IPS-20b (cell line): Measurements from ENCODE around the gene TRIM25.

ENCODE experiments used
- H3K27ac ChIP-seq: one replicate; pipeline ENCODE4 v1.5.1; 2013; ENCODE audit warnings: low read length
- H3K27me3 ChIP-seq: 2 replicates; pipeline ENCODE4 v1.6.1; 2013; ENCODE audit warnings: mild to moderate bottlenecking, low read length, inconsistent platforms; ENCODE audit not compliant: insufficient read depth
- H3K36me3 ChIP-seq: 2 replicates; pipeline ENCODE4 v1.6.1; 2013; ENCODE audit warnings: low read depth, mild to moderate bottlenecking, inconsistent platforms, low read length, moderate library complexity; ENCODE audit not compliant: insufficient read depth
- H3K4me1 ChIP-seq: 2 replicates; pipeline ENCODE4 v1.6.1; 2013; ENCODE audit warnings: mild to moderate bottlenecking, control low read depth, inconsistent platforms, low read length, moderate library complexity; ENCODE audit not compliant: insufficient read depth
- H3K4me3 ChIP-seq: 2 replicates; pipeline ENCODE4 v1.5.1; 2013; ENCODE audit warnings: mild to moderate bottlenecking, low read length, inconsistent platforms
- H3K9ac ChIP-seq: 2 replicates; pipeline ENCODE4 v1.6.1; 2013; ENCODE audit warnings: low read depth, mild to moderate bottlenecking, inconsistent platforms, low read length, moderate library complexity
- H3K9me3 ChIP-seq: 2 replicates; pipeline ENCODE4 v1.6.1; 2013; ENCODE audit warnings: mild to moderate bottlenecking, low read depth, low read length, inconsistent platforms; ENCODE audit not compliant: insufficient read depth

The TRIM25 gene

DNA sequence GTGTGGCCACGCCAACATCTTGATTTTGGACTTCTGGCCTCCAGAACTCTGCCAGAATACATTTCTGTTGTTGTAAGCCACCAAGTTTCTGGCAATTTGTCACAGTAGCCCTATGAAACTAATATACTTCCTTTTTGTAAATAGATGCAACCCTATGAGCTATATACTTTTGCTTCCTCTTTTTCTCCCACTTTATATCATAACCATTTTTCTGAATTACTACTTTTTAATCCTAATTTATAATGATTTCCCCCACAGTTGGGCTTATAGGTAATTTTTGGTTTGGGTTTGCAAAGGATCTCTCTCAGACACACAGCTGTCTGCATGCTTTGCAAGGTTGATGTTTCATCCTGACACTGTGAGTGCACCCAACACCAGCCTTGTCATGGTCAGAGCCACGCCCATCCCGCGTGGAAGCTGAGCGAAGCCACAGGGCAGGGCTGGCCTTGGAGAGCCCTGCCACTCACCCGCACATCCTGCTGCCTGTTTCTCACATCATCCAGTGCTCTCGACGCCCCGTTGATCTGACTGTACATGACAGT, 5.8 kb downstream of the TRIM25 start:
- H3K4me3 ChIP-seq, result no peak overlapping the region
- no peaks in the 10 kb centered on the region for H3K9me3 ChIP-seq
- no peaks in the 10 kb centered on the region for H3K4me1 ChIP-seq
- peaks cover 44% of the 10 kb centered on the region for H3K36me3 ChIP-seq
- peaks cover 8% of the 10 kb centered on the region for H3K27me3 ChIP-seq
- H3K9ac ChIP-seq, result no peak overlapping the region
- no peak overlapping the region for H3K27ac ChIP-seq

DNA sequence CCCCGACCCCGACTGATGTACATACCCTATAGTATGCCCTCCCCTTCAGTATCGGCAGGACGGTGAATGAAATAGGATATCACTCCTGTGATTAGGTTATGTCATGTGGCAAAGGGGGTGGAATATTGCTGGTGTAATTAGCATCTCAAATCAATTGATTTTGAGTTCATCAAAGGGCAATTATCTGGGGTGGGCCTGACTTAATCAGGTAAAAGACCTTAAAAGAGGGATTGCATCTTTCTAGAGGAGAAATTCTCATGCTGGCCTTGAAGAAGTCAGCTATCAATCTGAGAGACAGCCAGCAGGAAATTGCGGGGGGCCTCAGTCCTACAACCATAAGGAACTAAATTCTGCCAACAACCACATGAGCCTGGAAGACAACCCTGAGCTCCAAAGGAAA, 10.3 kb downstream of the TRIM25 start:
- Histone ChIP-seq H3K9ac (no peak overlapping the region), H3K27me3 (no peaks in the 10 kb centered on the region), H3K4me3 (no peak overlapping the region), H3K9me3 (no peaks in the 10 kb centered on the region), H3K27ac (no peak overlapping the region), H3K36me3 (peaks cover 83% of the 10 kb centered on the region), H3K4me1 (no peaks in the 10 kb centered on the region)

DNA sequence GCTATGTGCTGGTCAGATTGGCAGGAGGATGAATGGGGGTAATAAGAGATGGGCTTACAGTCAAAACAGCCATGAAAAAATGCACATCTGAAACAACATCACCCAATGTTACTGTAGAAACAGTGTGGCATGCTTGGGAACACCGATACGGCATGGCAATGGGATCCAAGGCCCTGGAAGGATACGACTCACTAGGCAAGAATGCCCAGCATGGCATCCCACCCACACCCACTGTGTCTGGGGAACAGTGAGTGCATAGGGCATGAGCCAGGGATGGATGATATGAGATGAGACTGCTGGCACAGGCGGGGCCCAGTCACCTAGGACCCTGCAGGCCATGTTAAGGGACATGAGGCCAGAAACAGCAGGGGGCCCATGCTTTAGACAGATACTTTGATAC, 11.5 kb downstream of the TRIM25 start:
- no peak overlapping the region for H3K27ac ChIP-seq
- H3K4me1 ChIP-seq, result no peaks in the 10 kb centered on the region

DNA sequence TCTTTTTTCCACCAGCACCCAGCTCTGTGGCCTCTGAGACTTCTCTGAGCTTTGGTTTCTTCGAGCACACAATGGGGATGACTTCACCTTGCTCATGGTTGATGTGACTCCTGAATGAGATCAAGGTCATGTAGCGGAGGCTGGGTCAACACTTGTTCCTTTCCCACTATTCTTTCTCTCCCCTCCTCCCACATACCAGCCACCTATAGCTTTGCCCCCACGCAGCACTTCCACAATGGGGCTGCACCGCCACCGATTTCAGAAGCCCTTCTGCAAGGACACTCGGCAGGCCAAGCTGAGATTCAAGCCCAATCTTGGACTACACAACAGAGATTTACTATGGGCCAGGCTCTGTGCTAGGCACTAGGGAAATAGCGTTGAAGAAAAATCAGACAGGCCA, 14.4 kb downstream of the TRIM25 start:
- Histone ChIP-seq H3K4me1 (peaks cover 10% of the 10 kb centered on the region; the same call in 1 of the 2 replicates), H3K9ac (no peak overlapping the region), H3K27me3 (no peaks in the 10 kb centered on the region), H3K9me3 (no peaks in the 10 kb centered on the region), H3K4me3 (no peak overlapping the region), H3K36me3 (peaks cover 79% of the 10 kb centered on the region), H3K27ac (no peak overlapping the region)

More for the DNA sequence above, 11.5 kb downstream of the TRIM25 start:
- H3K9ac ChIP-seq, result no peak overlapping the region
- no peak overlapping the region for H3K4me3 ChIP-seq
- no peaks in the 10 kb centered on the region for H3K27me3 ChIP-seq
- no peaks in the 10 kb centered on the region for H3K9me3 ChIP-seq
- H3K36me3 ChIP-seq, result peaks cover 83% of the 10 kb centered on the region

DNA sequence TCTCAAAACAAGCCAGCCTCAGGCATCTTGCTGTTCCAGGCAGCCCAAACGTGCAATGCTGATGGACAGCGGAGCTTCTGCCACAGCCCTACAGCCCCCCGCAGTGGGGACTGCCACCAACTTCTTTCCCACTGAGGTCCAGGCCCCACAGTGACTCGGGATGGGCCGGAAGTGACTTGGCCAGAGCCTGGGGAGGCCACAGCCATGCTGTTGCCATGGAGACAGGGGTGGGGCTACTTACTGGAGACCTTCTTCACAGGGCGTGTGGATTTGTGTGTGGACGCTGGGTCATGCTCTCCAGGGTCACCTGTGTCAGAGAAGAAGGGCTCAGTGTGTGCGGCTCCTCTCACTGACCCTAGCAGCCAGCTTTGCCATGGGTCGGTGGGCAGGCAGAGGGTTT, 15.0 kb downstream of the TRIM25 start:
- peaks cover 75% of the 10 kb centered on the region for H3K36me3 ChIP-seq
- H3K4me1 ChIP-seq, result peaks cover 10% of the 10 kb centered on the region; the same call in 1 of the 2 replicates
- H3K9ac ChIP-seq, result no peak overlapping the region
- H3K27me3 ChIP-seq, result no peaks in the 10 kb centered on the region
- H3K9me3 ChIP-seq, result no peaks in the 10 kb centered on the region
- no peak overlapping the region for H3K4me3 ChIP-seq
- H3K27ac ChIP-seq, result no peak overlapping the region

DNA sequence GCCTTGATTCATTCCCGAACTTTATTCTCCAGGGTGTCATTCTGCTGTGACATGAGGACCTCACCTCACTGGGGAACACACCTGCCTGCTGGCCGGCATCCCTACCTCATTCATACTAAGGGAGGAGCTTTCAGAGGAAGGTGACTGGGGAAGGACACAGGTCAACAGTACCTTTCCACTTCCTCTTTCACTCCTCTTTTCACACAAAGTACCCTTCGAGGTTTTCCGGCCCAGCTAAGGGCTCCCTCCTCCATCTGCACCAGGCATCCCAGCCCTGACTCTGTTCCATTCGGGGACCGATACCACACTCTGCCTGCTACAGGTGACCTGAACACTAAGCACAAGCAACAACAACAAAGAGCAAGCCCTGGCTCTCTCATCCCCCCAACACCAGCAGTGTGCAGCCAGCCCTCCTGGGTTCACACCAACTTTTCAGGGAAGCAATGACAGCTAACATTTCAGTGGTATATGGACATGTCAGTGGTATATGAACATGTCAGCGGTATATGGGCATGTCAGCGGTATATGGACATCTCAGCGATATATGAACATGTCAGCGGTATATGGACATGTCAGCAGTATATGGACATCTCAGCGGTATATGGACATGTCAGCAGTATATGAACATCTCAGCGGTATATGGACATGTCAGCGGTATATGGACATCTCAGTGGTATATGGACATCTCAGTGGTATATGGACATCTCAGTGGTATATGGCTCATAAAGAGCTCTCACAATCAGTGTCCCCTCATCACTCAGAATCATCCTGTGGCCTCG, 16.0 kb downstream of the TRIM25 start:
- Histone ChIP-seq H3K9me3 (no peaks in the 10 kb centered on the region), H3K36me3 (peaks cover 73% of the 10 kb centered on the region)

DNA sequence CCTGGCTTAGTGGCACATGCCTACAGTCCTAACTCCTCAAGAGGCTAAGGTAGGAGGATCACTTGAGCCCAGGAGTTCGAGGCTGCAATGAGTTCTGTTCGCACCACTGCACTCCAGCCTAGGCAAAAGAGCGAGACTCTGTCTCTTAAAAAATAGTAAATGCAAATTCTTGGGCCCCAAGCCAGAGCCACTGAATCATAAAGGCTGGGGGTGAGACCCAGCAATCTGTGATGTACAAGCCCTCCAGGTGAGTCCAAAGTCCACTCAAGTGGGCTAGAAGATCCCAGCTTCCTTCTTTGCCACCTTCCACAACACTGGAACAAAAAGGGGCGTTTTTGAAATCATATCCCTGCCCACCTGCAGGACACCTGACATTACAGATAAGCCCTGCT, 16.9 kb downstream of the TRIM25 start:
- Histone ChIP-seq H3K4me3 (no peak overlapping the region), H3K27ac (no peak overlapping the region), H3K9me3 (no peaks in the 10 kb centered on the region), H3K4me1 (peaks cover 10% of the 10 kb centered on the region; the same call in 1 of the 2 replicates), H3K36me3 (peaks cover 64% of the 10 kb centered on the region), H3K9ac (no peak overlapping the region), H3K27me3 (no peaks in the 10 kb centered on the region)

More for the DNA sequence above, 16.0 kb downstream of the TRIM25 start:
- H3K27me3 ChIP-seq, result no peaks in the 10 kb centered on the region
- no peak overlapping the region for H3K9ac ChIP-seq
- H3K4me1 ChIP-seq, result peaks cover 10% of the 10 kb centered on the region; the same call in 1 of the 2 replicates
- H3K4me3 ChIP-seq, result no peak overlapping the region
- no peak overlapping the region for H3K27ac ChIP-seq

DNA sequence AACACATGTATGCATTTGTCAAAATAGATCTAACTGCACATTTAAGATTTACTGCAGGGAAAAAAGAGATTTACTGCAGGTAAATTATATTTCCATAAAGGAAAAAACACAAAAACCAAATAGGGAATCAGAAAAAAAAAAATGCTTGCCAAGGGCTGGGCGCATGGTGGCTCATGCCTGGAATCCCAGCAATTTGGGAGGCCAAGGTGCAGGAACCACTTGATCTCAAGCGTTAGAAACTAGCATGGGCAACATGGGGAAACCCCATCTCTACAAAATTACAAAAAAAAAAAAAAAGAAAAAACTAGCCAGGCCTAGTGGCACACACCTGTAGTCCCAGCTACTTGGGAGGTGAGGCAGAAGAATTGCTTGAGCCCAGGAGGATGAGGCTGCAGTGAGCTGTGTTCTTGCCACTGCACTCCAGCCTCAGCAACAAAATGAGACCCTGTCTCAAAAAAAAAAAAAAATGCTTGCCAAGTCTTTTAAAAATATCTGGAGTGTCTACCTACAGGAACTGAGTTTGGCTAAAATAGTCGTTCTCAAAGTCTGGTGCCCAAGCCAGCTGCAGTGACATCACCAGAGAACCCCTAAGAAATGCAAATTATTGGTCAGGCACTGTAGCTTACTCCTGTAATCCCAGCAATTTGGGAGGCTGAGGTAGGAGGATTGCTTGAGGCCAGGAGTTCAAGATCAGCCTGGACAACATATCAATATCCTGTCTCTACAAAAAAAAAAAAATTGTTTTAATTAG, 17.5 kb downstream of the TRIM25 start:
- Histone ChIP-seq H3K4me3 (no peak overlapping the region), H3K4me1 (peaks cover 10% of the 10 kb centered on the region; the same call in 1 of the 2 replicates), H3K36me3 (peaks cover 61% of the 10 kb centered on the region), H3K9me3 (no peaks in the 10 kb centered on the region), H3K9ac (no peak overlapping the region), H3K27ac (peak overlapping the region; percentile 48), H3K27me3 (no peaks in the 10 kb centered on the region)

DNA sequence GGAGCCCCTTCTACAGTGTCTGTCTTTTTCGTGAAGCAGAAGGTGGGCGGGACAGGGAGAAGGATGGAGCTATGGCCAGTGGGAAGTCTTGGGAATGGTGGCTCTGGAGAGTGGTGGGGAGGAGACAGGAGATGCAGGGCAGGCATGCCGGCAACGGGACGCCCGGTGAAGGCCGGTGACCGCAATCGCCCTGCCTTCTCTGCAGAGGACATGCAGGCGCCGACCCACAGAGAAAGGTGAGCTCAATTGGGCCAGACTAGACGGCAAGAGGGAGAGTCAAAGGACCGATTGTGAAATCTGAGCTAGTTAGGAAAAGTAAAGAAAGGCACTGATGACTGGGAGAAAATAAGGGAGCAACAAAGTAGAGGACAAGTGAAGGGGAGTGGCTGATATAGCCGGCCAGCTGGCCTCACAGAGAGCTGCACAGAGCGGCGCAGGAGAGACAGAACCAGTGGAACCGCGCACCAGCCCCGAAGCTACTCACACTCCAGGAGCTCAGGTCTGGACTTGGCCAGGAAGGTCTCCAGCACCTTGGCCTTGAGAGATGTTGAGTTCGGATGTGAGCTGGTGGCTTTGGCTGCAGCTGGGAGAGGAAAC, 18.9 kb downstream of the TRIM25 start:
- Histone ChIP-seq H3K4me3 (no peak overlapping the region), H3K27ac (peak overlapping the region; percentile 48), H3K9ac (no peak overlapping the region), H3K9me3 (no peaks in the 10 kb centered on the region), H3K4me1 (peaks cover 10% of the 10 kb centered on the region; the same call in 1 of the 2 replicates), H3K36me3 (peaks cover 64% of the 10 kb centered on the region), H3K27me3 (no peaks in the 10 kb centered on the region)

DNA sequence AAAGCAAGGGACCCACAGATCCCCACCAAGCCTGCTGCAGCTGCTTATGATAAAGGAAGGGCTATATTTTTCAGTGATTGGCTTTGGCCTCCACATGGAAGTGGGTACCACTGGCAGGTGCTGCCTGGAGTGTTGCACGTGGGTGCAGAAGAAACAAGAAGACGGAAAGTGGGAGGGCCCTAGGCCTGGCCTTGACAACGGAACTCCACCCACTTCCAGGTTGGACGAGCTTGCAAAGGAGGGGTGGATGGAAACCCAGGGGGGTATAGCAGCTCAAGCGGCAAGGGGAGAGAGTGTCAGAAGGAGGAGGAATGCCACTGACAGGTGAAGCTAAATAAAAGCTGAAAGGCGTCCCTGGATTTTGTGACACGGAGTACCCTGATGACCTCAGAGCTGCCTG, 20.3 kb downstream of the TRIM25 start:
- Histone ChIP-seq H3K4me3 (no peak overlapping the region), H3K27ac (no peak overlapping the region), H3K9ac (no peak overlapping the region), H3K4me1 (peaks cover 10% of the 10 kb centered on the region; the same call in 1 of the 2 replicates), H3K27me3 (no peaks in the 10 kb centered on the region), H3K9me3 (no peaks in the 10 kb centered on the region; the same call in 1 of the 2 replicates), H3K36me3 (peaks cover 52% of the 10 kb centered on the region)

DNA sequence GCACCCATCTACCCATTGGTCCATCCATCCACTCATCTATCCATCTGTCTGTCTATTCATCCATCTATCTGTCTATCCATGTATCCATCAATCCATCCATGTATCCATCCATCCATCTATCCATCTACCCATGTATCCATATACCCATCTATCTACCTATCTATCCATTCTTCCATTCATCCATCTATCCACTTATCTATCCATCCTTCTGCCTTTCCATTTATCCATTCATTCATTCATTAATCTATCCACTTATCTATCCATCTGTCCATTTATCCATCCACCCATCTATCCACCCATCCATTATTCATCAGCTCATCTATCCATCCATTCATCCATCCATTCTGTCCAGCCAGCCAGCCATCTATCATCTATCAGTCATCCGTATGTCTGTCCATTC, 21.5 kb downstream of the TRIM25 start:
- H3K4me3 ChIP-seq, result no peak overlapping the region
- no peak overlapping the region for H3K27ac ChIP-seq
- H3K9ac ChIP-seq, result no peak overlapping the region
- peaks cover 10% of the 10 kb centered on the region for H3K9me3 ChIP-seq
- peaks cover 10% of the 10 kb centered on the region; the same call in 1 of the 2 replicates for H3K4me1 ChIP-seq
- peaks cover 49% of the 10 kb centered on the region for H3K36me3 ChIP-seq
- H3K27me3 ChIP-seq, result no peaks in the 10 kb centered on the region
